ENCODE data around the gene RNU5B-1.
"Not testable (repeated sequence)": the region's sequence is repeated elsewhere in the genome, so short reads cannot be mapped to it uniquely, and the experiment has no call there.

DNA sequence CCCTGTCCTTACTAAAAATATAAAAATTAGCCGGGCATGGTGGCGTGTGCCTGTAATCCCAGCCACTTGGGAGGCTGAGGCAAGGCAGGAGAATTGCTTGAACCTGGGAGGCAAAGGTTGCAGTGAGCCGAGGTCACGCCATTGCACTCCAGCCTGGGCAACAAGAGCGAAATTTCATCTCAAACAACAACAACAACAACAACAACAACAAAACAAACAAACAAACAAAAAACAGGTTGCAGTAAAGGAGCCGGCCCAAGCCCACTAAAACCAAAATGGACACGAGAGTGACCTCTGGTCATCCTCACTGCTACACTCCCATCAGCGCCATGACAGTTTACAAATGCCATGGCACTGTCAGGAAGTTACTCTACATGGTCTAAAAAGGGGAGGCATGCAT is 43.3 kb downstream of the RNU5B-1 start:
- not testable (repeated sequence) for TF ChIP-seq ARNTL (CRISPR knock-in tag; IDR thresholded peaks at IDR 0.05; ENCODE audit: borderline replicate concordance, low read depth); ZC3H10 (CRISPR knock-in tag; IDR thresholded peaks at IDR 0.05); RARB (CRISPR knock-in tag; IDR thresholded peaks at IDR 0.05); BACH2 (CRISPR knock-in tag; IDR thresholded peaks at IDR 0.05; ENCODE audit: borderline replicate concordance); TOX (CRISPR knock-in tag; IDR thresholded peaks at IDR 0.05; ENCODE audit: borderline replicate concordance); ESRRG (CRISPR knock-in tag; IDR thresholded peaks at IDR 0.05); PATZ1 (CRISPR knock-in tag; IDR thresholded peaks at IDR 0.05; ENCODE audit: borderline replicate concordance); TSHZ2 (CRISPR knock-in tag; IDR thresholded peaks at IDR 0.05); CSDC2 (CRISPR knock-in tag; IDR thresholded peaks at IDR 0.05); CSRNP3 (CRISPR knock-in tag; IDR thresholded peaks at IDR 0.05); ZNF565 (CRISPR knock-in tag; conservative IDR thresholded peaks at IDR 0.05; ENCODE audit: low read depth); ISL1 (CRISPR knock-in tag; IDR thresholded peaks at IDR 0.05)
- TF ChIP-seq, protein P1, sequence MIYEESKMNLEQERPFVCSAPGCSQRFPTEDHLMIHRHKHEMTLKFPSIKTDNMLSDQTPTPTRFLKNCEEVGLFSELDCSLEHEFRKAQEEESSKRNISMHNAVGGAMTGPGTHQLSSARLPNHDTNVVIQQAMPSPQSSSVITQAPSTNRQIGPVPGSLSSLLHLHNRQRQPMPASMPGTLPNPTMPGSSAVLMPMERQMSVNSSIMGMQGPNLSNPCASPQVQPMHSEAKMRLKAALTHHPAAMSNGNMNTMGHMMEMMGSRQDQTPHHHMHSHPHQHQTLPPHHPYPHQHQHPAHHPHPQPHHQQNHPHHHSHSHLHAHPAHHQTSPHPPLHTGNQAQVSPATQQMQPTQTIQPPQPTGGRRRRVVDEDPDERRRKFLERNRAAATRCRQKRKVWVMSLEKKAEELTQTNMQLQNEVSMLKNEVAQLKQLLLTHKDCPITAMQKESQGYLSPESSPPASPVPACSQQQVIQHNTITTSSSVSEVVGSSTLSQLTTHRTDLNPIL (CRISPR knock-in tag; IDR thresholded peaks at IDR 0.05; ENCODE audit: low read depth) = not testable (repeated sequence)

All from SK-N-SH treated with all-trans-retinoic acid at 6 μM for 48 hours (cell line).